ENCODE results near the gene SRRD. TPM values are rescaled to one million over a fixed set of nuclear protein-coding genes. Genes with fewer than 3 reads are reported as not detected.

Gene SRRD
- polyA plus RNA-seq, 3 donors: 28.4 to 38.0 (median 29.0) TPM

DNA sequence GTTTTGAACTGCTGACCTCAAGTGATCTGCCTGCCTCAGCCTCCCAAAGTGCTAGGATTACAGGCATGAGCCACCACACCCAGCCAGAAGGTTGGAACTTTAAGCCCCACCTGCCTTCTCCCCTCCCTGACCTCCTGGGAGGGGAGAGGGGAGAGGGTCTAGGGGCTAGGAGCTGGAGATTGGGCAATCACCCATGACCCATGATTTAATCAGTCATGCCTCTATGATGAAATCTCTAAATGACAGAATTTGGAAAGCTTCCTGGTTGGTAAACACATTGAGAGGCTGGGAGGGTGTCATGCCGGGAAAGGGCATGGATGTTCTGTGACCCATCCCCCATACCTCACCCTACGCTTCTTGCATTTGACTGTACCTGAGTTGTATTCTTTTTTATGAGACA lies 45.7 kb downstream of the SRRD start:
- no peak for DNase-seq (ENCODE audit: extremely low read depth in 1 of 11, low read depth in 9 of 11, low spot score in 4 of 11)

DNA sequence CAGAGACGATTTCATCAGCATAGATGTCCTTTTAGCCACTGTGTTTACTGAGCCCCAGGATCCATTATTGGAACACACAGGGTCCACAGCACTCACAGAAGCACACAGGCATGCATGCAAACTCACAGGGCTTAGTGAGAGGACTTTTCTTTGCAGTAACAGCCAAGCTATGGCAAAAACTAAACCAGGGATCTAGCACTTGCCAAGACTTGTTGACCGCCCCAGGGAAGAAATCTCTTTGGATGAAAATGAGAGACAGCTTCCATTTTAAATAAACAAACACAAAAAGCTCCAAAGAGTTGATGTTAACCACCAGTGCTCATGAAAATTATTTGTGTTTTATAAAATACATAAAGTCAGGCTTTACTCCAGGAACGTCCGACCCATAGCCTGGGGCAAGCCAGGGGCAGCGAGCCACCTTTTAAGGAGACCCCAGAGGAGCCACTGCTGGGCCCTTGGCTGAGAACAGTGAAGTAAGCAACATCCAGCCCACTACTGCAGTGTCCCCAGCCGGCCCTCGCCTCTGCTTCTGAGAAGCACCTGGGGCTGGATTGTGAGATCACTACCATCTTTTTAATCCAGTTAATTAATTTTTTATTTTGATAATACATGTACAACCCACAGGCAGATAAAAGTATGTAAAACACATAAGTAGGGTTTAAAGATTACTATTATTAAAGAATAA lies 50.6 kb downstream of the SRRD start:
- DNase-seq (ENCODE audit: extremely low read depth in 1 of 11, low read depth in 9 of 11, low spot score in 4 of 11): no peak

DNA sequence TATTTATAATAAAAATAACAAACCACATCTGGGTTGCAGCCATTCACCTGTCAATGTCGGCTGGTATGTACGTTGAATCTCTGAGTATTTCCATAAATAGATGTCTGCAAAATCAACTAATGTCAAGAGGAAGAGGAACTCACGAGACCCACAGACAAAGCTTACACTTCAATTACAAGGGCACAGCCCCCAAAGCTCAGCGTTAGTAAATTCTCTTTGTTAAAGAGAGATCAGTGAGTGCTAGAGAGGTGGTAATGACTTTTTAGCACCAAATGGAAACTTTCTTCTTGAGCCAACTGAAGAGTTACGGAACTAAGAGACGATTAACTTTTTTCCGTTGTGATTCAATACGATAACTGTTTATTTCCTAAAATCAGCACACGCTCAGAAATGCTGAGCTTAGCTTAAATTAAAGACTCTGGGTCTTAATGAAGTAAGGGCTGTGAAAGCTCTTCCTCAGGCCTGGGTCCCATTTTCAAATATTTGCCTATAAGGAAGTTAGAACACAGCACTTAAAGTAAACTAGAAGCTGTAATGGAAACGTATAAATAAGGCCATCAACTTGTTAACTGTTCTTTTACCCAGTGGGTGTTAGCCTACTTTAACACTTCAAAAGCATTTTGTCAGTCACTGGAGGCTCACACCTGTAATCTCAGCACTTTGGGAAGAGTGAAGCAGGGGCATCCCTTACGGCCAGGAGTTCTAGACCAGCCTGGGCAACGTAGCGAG lies 51.4 kb downstream of the SRRD start:
- no peak for DNase-seq (ENCODE audit: extremely low read depth in 1 of 11, low read depth in 9 of 11, low spot score in 4 of 11)

DNA sequence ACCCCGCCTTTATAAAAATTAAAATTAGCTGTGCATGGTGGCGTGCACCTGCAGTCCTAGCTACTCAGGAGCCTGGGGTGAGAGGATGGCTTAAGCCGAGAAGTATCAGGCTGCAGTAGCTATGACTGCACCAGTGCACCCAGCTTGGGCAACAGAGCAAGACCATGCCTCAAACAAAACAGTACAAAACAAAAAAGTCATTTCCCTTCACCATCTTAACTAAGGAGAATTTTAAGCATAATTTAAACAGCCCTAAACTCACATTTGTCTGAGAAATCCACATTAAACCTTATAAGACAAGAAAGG lies 51.9 kb downstream of the SRRD start:
- DNase-seq (ENCODE audit: extremely low read depth in 1 of 11, low read depth in 9 of 11, low spot score in 4 of 11): no peak

DNA sequence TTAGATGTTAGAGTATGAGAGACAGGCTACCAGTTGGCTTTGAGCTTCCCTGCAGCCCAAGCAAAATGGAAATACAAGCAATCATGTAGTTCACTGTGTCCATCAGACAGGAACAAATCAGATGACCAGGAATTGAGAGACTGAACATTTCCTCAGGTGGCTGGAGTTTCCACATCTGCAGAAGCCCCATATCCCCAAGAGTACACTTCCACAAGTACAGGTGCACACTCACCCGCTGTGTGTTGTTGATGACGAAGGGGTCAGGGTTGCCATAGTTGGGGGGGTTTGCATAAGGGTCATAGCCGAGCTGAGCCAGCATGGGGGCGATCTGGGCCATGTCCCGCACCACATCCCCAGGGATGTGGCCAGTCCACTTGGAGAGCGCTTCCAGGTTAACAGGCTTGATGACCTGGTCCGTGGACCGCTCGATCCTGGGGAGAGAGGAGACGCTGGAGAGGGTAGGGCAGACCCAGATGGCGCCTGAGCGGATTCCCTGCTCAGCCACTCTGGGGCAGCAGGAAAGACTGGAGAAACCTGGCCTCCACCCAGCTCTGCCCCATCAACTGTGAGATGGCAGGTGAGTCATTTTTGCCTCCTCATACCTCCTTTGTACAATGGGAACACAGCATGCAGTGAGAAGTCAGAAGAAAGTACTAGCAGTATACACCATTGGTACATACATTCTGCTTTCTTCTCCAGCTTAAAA lies 52.5 kb downstream of the SRRD start:
- DNase-seq (ENCODE audit: extremely low read depth in 1 of 11, low read depth in 9 of 11, low spot score in 4 of 11): no peak

DNA sequence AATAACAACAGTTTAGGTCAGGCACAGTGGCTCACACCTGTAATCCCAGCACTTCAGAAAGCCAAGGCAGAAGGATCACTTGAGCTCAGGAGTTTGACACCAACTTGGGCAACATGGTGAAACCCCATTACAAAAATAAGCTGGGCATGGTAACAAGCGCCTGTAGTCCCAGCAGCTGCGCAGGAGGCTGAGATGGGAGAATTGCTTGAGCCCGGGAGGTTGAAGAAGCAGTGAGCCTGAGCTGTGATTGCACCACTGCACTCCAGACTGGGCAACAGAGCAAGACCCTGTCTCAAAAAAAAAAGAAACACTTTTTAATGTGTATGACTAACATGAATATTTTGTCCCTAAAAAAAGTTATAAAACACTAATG lies 53.1 kb downstream of the SRRD start:
- DNase-seq (ENCODE audit: extremely low read depth in 1 of 11, low read depth in 9 of 11, low spot score in 4 of 11): no peak

DNA sequence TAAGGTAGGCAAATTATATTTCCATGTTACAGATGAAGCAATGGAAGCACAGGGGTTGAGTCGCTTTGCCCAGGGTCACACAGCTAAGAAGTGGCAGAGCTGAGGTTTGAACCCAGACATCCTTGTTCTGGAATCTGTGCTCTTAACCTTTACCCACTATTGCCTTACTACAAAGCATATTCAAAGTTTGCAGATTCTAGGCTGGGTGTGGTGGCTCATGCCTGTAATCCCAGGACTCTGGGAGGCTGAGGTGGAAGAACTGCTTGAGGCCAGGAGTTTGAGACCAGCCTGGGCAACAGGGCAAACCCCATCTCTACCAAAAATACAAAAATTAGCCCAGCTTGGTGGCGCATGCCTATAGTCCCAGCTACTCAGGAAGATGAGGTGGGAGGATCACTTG lies 56.4 kb downstream of the SRRD start:
- no peak for DNase-seq (ENCODE audit: extremely low read depth in 1 of 11, low read depth in 9 of 11, low spot score in 4 of 11)

DNA sequence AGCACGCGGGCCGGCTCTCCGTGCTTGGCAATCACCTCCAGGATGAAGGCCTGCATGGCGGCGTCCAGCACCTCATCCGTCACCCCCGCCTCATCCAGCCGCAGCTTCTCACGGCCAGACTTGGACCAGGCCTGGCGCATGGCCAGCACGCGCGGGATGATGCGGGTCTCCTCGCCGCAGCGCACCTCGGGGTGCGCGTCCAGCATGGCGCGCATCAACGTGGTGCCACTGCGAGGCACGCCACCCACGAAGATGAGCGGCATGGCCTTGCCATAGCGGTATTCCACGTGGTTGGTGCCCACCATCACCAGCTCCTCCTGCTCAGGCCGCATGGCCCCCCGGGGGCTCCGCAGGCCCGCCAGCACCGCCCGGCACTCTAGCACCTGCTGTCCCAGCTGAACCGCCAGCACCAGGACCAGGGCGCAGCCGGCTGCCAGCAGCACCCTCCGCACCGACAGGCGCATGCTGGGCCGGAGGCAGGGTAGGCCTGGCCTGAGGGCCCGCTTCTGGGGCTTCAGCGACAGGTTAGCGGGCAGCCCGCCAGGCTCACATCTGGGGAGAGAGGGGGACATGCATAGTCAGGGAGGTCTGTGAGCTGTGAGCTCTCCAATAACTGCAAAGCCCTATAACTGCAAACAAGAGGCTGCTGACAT lies 57.6 kb downstream of the SRRD start:
- DNase-seq (ENCODE audit: extremely low read depth in 1 of 11, low read depth in 9 of 11, low spot score in 4 of 11): no peak

DNA sequence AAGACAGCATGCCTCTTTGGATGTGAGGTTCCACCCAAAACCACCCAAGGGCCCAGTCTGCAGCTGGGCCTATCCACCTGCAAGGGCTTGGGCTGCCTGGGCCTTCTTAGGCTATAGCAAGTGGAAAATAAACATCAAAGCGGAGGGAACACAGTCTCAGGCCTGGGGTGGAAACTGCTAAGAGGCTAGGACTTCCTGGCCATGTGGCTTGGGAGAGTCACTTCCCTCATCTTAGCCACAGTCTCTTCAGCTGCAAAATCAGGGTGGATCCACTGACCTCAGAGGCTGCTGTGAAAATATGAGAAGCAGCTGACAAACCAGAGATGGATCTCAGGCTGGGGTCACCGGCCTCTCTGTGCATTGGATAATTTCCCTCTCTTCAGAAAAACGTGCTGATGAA lies 59.2 kb downstream of the SRRD start:
- DNase-seq (ENCODE audit: extremely low read depth in 1 of 11, low read depth in 9 of 11, low spot score in 4 of 11): no peak

Other genes with a start within 250 kb of the SRRD start
- gene ASPHD2, start 54.6 kb upstream of the SRRD start, polyA plus RNA-seq (ENCODE audit: insufficient read length in 3 of 3): 1 to 10 TPM; 3.3 to 4.2 (median 3.6) TPM
- 10 to 100 TPM; 31.3 to 43.0 (median 39.2) TPM for gene HPS4, start 94 bp upstream of the SRRD start, polyA plus RNA-seq (ENCODE audit: insufficient read length in 3 of 3)
- 10 to 100 TPM; 40.8 to 48.8 (median 46.3) TPM for gene TFIP11, start 28.6 kb downstream of the SRRD start, polyA plus RNA-seq (ENCODE audit: insufficient read length in 3 of 3)
- gene TPST2, start 106.3 kb downstream of the SRRD start, polyA plus RNA-seq (ENCODE audit: insufficient read length in 3 of 3): 10 to 100 TPM; 24.8 to 30.3 (median 27.8) TPM
- 1 to 10 TPM in 1 of 3 donors, under 1 TPM in 2; 0.42 to 1.0 (median 0.82) TPM for gene CRYBB1, start 134.2 kb downstream of the SRRD start, polyA plus RNA-seq (ENCODE audit: insufficient read length in 3 of 3)
- under 1 TPM in 1 of 3 donors, not detected in 2; 0.18 TPM for gene CRYBA4, start 138.1 kb downstream of the SRRD start, polyA plus RNA-seq (ENCODE audit: insufficient read length in 3 of 3)
- under 1 TPM; 0.47 to 0.85 (median 0.52) TPM for gene MIAT, start 173.7 kb downstream of the SRRD start, polyA plus RNA-seq (ENCODE audit: insufficient read length in 3 of 3)

Measured in renal cortex interstitium (tissue), 11 donors.